Measurements from ENCODE around the gene PDHX.
"Not testable (repeated sequence)": the region's sequence is repeated elsewhere in the genome, so short reads cannot be mapped to it uniquely, and the experiment has no call there.

The PDHX gene

DNA sequence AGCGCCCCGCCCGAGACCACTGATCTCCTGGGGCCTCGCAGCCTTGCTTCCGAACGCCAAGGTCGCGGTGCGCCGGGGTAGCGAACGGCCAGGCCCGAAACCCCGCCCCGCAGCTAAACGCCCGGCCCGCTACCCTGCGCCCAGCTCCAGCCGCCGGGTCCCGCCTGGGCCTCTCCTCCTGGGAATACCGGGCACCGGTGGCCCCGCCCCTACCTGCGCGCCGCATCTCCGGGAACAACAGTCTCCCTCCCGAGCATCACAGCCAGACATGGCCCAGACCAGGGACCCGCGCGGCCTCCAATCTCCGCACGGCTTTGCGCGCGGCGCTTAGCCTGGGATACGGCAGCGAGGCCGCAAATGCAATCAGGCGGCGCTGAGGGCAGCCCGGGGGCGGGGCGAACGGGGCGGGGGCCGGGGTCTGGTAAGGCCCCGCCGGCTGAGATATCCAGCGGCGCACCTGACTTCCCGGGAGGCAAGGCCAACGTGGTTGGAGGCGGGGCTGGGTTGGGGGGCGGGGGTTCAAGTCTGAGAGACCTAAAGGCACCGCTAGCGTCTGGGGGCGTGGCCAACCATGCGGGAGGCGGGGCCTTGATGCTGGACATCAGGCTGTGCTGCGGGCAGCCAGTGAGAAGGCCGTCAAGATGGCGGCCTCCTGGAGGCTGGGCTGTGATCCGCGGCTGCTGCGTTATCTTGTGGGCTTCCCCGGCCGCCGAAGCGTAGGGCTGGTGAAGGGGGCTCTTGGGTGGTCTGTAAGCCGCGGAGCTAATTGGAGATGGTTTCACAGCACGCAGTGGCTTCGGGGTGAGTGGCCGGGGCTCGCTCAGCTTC is at the start of gene PDHX, which contains the start of gene APIP:
PDHX (plus strand) TSS at position 604 of the 828 bp plus-strand sequence; CDS start at position 642, 38 bp downstream.
APIP (minus strand) TSS at position 365 of the 828 bp plus-strand sequence; CDS start at position 270, 95 bp downstream.
- peak; percentile 98 for DNase-seq

DNA sequence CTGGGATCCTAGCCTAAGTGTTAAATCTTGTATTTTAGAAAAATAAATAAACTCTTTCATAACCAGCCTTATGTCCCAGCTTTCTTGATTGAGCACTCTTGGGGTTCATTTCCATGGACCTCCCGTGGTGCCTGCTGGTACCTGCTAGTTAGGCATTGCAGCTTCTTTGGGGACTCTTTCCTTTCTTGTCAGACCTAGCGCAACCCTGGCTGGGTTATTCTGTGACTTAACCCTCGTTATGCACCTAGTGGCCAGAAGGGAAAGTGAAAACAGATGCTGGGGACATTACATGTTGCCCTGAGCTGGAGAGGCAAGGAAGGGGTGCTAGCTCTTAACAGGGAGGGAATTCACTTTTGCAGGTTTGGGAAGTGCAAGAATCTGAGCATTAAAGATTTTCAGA is 47.0 kb upstream of the PDHX start:
- DNase-seq, result no peak

DNA sequence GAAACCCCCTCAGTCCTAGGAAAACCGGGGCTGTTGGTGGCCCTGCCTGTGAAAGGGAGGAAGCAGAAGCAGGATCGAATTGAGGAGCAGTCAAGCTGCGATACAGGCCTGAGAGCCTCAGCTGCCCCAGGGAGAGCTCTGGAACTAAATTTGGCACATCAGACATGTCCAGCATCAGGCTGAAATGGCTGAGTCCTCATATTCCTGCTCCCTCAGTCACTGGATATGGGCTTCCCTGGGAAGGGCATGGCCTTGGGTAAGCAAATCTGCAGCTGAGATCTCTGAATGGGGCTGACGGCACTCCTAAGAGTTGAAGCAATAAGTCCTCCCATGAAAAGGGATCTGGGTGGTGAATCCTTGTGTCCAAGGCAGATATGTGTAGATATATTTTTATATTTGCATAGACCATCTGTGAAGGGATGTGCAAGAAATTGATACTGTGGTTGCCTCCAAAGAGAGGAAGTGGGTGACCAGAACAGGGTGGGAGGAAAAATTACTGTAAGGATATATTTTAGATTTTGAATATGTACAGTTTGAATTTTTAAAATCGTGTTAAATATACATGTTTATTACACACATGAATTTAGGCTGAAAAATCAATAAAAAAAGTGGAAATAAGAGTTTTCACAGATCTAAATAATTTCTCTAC is 45.7 kb upstream of the PDHX start:
- no peak for DNase-seq

DNA sequence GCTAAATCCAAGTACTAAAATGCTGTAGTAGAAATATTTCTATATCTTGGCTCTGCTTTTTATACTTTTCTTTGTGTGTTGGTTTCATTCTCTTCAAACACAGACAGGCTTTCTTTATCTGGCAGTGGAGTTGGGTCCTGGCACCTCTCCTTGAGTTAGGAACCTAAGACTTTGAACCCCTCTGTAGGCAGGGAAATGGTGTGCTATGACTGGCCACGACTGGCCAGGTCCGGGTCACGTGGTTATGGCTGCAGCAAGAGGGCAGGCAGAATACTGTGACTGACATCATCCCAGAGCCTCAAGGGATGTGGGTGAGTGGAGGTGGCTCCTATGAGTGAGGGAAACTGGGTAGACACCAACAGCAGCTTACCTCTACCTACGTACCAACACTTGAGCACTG is 42.2 kb upstream of the PDHX start:
- no peak for DNase-seq

DNA sequence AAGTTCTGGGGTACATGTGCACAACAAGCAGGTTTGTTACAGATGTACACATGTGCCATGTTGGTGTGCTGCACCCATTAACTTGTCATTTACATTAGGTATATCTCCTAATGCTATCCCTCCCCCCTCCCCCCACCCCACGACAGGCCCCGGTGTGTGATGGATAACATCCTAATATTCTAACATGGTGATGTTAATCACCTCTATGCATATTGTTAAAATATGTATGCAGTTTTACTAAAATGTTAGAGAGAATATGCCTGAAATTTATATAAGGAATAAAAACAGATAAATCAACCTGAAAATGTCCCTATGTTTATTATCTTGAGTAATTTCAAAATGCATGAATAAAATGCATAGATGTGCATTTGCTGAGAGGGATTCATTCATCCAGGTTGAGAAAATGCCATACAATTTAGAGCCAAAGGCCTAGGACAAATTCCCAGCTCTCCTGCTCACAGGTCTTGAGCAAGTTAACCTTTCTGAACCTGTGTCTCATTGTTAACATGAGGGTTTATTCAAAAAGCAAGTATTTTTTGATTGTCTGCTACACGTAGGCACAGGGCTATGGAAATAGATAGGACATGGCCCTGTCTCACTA is 38.9 kb upstream of the PDHX start:
- no peak for DNase-seq

DNA sequence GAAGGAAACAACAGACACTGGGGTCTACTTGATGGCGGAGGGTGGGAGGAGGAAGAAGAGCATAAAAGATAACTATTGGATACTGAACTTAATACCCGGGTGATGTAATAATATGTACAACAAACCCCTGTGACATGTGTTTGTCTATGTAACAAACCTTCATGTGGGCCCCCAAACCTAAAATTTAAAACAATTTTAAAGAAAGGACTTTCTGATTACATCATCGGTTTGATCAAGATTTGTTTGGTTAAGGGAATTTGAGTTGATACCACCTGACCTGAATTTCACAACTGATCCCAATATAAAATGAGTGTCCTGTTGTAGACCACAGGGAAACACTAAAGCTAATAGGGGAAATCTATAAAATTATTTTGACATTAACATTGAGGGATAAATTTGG is 34.5 kb upstream of the PDHX start:
- no peak for DNase-seq

DNA sequence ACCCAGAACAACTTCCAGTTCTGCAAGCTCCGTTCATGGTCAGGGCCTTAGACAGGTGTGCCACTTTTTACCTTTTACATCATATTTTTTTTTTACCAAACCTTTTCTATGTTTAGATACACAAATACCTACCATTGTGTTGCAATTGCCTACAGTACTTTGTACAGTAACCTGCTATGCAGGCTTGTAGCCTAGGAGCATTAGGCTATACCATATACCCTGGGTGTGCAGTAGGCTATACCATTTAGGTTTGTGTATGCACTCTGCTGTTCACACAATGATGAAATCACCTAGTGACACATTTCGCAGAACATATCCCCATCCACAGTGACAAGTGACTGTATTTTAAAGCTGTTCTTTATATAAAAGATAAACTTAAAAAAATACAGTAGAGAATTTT is 29.8 kb upstream of the PDHX start:
- DNase-seq, result no peak

DNA sequence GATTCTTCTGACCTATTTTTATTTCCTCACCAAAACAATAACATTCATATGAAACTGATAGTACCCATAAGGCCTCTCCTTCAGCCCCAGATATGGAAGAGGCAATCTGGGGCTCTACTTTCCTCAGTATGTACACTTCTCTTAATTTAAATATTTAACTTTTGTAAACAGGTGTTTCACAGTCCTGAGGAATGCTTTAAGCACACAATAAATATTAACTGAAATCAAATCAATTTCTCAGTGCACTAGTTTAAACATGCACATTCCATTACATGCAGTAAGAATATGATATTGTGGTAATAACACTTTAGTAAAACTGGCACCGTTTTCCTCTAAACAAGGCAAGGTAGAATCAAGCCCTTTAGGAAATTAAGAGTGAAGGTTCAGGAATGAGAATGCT is 29.2 kb upstream of the PDHX start:
- DNase-seq, result no peak

DNA sequence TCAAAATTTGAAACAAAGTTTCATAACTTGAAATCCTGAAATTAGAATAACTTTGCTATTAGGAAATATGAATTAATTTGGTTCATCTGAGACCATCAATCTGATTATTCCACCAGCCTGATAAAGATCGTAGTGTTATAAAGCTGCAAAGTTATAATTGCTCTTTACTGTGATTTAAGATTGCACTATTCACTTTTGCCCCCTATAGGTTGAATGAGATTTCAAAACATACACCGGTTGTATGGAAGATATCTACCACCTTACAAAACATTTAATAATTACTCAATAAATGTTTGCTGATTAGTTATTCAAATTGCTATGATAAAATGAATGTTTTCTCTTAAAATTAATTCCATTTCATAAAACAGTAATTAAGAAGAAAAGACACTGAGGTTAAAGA is 26.3 kb upstream of the PDHX start:
- no peak for DNase-seq

DNA sequence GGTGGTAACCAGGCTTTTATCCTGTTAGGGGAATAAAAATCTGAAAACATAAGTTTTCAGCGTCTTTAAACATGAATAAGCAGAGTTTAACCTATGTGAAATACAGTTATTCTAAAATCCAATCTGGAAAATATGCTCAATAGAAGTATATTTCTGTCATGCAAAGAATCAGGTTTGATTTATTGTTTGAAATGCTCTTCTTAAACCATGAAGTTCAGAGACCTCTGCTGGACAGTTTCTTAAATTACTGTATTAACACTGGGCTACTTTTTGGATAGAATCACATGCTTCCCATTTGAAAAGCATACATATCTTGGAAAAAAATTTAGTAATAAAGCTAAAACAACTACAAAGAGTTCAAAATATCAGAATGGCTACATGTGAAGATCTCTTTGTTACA is 25.6 kb upstream of the PDHX start:
- DNase-seq, result peak; percentile 39 to 67

DNA sequence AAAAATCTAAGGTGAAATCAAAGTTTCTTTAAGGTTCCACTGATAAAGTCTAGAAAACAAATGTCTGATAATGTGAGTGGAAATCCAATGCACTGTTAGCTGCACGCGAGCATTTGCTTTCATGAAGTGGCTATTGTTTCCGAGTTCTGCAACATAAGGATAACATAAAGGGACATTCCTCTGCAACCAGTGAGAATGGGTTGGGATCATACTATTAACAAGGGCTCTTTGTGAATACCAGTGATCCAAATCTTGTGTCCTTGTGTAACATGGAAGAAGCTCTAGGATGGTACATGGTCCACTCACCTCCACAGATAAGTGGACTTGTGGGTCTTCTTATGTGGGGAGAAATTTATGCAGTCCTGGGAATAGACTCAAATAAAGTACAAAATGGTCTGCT is 24.8 kb upstream of the PDHX start:
- no peak for DNase-seq

DNA sequence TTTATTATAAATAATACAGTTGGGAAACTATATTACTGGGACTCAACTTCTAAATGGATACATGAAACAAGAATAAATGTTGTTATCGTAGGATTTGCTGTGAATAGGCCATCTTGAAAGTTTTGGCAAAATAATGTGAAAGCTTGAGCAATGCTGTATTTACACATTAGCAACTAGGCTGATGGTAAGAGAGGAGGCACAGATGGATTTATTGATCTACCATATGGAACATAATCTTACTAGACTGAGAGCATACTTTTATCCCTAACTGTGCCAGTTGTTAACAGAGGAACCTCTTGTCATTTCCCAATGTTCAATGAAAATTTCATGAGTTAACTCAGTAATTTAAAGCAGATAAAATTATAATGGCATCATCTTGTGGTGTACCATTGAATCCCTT is 23.0 kb upstream of the PDHX start:
- DNase-seq, result no peak

DNA sequence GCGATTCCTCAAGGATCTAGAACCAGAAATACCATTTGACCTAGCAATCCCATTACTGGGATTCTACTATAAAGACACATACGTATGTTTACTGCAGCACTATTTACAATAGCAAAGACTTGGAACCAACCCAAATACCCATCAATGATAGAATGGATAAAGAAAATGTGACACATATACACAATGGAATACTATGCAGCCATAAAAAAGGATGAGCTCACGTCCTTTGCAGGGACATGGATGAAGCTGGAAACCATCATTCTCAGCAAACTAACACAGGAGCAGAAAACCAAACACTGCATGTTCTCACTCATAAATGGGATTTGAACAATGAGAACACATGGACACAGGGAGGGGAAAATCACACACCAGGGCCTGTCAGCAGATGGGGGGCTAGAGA is 20.2 kb upstream of the PDHX start:
- not testable (repeated sequence) for DNase-seq

DNA sequence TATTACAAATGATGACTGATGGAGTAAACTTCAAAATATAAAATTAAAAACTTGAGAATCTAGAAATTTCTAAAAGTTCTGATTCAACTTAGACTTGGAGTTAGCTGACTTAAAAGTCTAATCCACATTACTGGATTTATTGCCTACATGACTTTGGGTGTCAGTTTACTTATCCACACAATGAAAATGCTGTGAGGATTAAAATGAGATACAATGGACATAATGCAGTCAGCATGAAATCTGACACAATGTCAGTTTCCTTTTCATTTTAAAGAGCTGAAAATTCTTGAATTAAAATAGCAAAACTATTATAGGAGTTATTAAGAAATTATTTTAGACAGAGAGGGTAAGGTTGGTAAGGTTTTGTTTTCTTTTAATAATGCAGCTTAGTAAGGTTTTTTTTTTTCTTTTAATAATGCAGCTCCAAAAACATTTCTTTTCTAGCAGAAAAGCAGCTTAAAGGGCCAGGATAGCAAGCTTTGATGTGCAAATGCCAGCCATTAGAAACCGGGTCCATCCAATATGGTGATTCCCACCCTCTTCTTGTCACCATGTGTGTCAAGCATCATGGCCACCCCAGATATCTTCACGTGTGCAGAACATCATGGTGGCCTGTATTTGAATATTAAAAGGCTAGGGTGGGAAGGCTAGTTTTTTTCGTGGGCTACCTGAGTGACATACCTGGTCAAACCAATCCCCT is 19.1 kb upstream of the PDHX start:
- DNase-seq, result no peak

DNA sequence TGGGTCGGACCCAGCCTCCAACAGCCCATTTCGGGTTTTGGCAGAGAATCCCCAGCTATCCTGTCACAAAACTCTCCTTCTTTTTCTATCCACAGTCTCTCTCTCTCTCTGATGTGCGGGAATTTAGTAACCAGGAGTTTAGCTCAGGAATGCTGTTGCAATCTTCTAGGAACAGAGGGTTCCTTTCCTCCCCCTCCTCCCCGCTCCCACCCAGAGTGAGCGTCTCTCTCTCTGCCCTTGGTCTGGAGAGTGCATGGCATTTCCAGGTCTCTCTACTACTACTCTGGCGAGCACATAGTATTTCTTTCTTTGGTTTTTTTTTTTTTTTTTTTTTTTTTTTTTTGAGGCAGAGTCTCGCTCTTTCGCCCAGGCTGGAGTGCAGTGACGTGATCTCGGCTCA is 17.9 kb upstream of the PDHX start:
- no peak for DNase-seq

DNA sequence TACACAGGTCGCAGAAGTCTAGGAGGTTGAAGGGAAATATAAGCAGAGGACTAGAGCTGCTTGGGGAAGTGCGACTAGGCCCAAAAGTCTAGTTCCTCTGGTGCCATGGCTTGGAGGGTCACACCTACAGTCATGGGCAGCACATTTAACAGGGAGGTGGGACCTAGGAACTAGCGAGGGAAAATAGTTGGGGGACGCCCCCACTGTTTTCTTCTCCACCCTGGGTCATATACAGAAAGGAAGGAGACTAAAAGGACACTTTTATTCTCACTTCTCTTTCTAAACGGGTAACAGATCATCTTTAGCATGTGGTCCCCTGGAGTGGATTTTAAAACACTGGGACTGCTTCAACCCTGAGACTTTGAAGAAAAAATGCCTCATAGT is 16.8 kb upstream of the PDHX start:
- DNase-seq, result no peak

DNA sequence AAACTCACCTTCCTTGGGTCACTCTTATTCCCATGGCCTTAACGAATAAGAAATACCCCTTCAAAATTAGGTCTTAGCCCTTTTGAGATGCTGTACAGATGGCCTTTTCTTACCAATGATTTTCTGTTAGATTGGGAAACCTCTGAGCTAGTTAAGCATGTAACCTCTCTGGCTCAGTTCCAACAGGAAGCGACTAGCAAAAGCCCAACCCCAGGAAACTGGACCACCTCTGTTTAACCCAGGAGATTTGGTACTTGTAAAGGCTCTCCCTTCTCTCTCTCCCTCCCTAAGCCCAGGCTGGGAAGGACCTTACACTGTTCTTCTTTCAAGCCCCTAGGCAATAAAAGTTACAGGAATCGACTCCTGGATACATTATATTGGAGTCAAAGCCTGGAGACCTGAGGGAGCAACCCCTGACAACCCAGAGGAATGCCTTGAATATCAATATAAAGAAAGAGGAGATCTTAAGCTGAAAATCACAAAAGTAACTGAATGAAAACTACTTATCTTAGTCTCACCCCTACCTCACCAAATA is 11.9 kb upstream of the PDHX start:
- DNase-seq, result no peak

DNA sequence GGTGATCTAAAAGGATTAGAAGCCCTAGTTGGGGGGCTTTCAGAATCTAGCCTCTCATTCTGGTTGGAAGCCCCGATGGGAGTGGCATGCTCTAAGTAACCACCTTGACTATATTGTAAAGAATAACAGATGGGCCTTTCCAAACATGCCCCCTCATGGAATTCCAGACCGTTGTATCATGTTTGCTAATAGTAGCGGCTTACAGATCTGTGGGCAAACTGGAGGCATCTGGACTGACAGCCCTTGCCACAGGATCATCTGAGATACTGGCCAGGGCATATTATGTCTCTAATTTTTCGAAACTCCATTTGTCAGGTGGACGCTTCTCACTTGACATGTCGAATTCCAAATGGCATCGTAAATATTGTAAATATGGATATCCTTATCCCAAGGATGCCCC is 10.8 kb upstream of the PDHX start:
- DNase-seq, result no peak

DNA sequence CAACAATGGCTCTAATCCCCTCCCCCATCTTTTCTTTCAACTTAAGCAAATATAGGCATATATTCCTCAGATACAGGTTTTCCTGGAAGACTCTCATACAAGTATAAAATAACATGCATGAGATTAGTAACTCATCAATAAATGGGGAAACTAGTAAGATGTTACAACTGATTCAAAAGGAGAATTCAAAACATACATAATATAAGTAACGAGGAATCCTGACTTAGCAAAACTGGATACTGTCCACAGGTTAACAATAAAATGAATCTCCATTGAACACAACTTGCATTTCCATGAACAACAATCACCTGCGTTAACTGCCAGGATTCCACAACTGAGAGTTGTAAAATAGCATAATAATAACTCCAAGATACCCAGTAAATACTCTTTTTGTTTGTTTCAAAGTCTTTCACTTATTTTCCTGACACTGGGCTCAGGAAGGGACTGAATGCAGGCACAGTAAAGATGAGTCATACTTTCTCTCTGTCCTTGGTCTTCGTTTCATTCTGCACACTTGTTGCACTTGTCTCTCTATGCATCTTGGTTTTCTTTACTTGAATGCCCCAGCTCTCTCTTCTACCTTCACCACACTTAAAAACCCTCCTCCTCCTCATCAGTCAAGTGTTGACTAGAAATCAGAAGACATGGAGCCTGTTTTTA is 8.4 kb upstream of the PDHX start:
- no peak for DNase-seq

DNA sequence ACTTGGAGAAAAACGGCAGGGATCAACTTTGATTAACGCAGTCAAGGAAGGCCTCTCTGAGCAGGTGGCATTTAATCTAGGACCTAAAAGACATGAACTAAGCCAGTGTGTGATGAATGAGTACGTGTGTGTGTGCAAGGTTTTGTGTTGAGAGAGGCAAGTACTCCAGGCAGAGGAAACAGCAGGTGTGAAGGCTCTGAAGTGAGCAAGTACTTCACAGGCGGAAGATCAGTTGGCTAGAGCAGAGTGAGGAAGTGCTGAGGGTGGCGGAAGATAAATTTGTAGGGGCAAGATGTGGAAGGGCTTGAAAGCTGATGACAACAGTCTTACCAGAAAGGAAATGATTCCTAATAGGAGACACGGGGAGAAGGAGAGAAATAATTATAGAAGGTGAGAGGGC is 7.0 kb upstream of the PDHX start:
- DNase-seq, result no peak

DNA sequence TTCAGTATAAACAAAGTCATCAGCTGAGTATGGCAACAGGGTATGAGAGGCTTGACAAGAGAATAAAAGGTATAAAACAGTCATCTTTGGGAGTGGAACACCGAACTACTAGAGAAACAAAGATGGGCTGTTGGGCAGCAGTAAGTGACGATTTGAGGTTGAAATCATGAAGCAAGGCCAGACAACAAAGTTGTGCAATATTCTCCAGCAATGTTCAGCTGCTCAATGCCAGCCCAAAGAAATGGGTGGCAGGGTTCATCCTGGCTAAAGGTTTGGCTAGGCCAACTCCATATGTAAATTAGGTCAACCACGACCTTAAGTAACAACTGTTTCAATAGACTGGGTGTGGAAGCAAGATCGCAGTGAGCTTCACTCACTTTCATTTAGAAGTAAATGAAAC is 6.5 kb upstream of the PDHX start:
- DNase-seq, result peak; percentile 66 to 81

DNA sequence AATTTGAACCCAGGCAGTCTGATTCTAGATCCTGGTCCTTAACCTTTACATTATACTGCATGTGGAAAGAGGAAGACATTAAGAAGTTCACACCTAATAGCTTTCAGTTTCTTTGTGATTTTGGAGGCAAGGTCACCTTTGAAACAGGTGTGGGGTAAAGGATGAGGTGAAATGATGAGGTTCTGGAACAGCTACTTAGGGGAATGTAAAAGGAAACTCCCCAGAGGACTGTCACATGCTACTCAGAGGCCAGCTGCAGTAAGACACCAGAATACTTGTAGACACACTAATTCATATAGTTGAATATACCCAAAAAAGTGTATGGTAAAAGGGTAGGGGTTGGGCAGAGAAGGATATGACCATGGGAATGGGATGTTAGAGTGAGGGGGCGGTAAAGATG is 5.6 kb upstream of the PDHX start:
- DNase-seq, result no peak

DNA sequence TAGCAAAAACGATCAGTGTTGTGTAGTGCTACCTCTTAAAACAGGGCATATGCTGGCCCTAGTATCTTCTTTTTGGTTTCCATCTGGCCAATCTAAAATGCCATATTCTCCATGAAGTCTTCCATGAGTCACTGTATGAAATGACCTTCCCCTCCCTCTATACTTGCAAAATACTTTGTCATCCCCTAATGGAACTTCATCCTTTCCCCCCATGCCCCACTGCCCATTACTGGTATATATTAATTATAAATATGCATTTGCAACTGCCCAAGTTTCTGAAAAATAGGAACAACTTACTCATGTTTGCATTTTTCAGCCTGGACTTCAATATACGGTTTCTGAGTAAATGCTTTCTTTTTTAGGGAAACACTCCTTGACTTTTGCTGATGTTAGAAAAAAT is 4.7 kb upstream of the PDHX start:
- DNase-seq, result no peak
